Thymus (tissue), 14 donors: ENCODE data around the gene PRPF40B. TPM values are rescaled to one million over a fixed set of nuclear protein-coding genes. Genes with fewer than 3 reads are reported as not detected.
A peak's percentile ranks its signal among the peaks of the same experiment; 100 is the strongest.

Experiments used
- DNase-seq, 9 donors: peaks; one replicate each; pipeline ENCODE4 v3.0.0-alpha.2; 2013; ENCODE audit warnings: low spot score in 9 of 9, low read depth in 6 of 9, missing footprints in 1 of 9
- H3K27ac ChIP-seq, 2 donors: one replicate each; pipeline ENCODE4 v1.5.1; 2013; ENCODE audit warnings: control low read depth in 1 of 2, low read depth in 1 of 2, low read length in 1 of 2, mild to moderate bottlenecking in 1 of 2, moderate library complexity in 1 of 2
- H3K27me3 ChIP-seq, 2 donors: one replicate each; pipeline ENCODE4 v1.5.1; 2013; ENCODE audit warnings: low read length in 1 of 2; ENCODE audit not compliant: control insufficient read depth in 2 of 2, insufficient read depth in 1 of 2
- H3K36me3 ChIP-seq, 2 donors: one replicate each; pipeline ENCODE4 v1.5.1; 2013; ENCODE audit warnings: low read length in 1 of 2, mild to moderate bottlenecking in 1 of 2, moderate library complexity in 1 of 2; ENCODE audit not compliant: control insufficient read depth in 2 of 2, insufficient read depth in 2 of 2
- H3K4me1 ChIP-seq, 2 donors: one replicate each; pipeline ENCODE4 v1.5.1; 2013; ENCODE audit warnings: low read length in 2 of 2; ENCODE audit not compliant: control insufficient read depth in 2 of 2, insufficient read depth in 2 of 2
- H3K4me3 ChIP-seq, 2 donors: one replicate each; pipeline ENCODE4 v1.5.1; 2013; ENCODE audit warnings: low read length in 2 of 2, control low read depth in 1 of 2, mild to moderate bottlenecking in 1 of 2
- H3K9me3 ChIP-seq, 2 donors: one replicate each; pipeline ENCODE4 v1.5.1; 2013; ENCODE audit warnings: low read length in 1 of 2, mild to moderate bottlenecking in 1 of 2; ENCODE audit not compliant: control insufficient read depth in 2 of 2, insufficient read depth in 1 of 2
- WGBS: extraction: QIAGEN DNeasy Blood & Tissue Kit; methylation state at CpG from one replicate; pipeline ENCODE4 v1.1.7; 2013; 5-methylcytosine and 5-hydroxymethylcytosine counted together
- long read RNA-seq, 10 donors: transcript quantifications; one replicate each; lab custom pipeline, GENCODE V29; 2026
- polyA plus RNA-seq: library from polyadenylated mRNA; stranded (reverse); fragments of 200-250 nt; gene quantifications from one replicate; pipeline ENCODE4 v1.2.3, GENCODE V29; 2013
- total RNA-seq: library from RNA; stranded (reverse); fragments of 120-200 nt; gene quantifications from one replicate; pipeline ENCODE4 v1.2.4, GENCODE V29; 2013
- donor health status: healthy.

PRPF40B gene
- 4.9 TPM for total RNA-seq
- 16.6 TPM for polyA plus RNA-seq
- long read RNA-seq, donor 1: 0 reads
- long read RNA-seq, donor 2: 0 reads
- long read RNA-seq, donor 3: 0 reads
- long read RNA-seq, donor 4: 0 reads
- long read RNA-seq, donor 5, partial matches to known transcripts: 5 of 5 reads
- long read RNA-seq, donor 5, other reads (novel, unspliced or antisense): 0 of 5 reads
- long read RNA-seq, donor 6: 0 reads
- long read RNA-seq, donor 7: 0 reads
- long read RNA-seq, donor 8: 0 reads
- long read RNA-seq, donor 9: 0 reads
- long read RNA-seq, donor 10: 0 reads

DNA sequence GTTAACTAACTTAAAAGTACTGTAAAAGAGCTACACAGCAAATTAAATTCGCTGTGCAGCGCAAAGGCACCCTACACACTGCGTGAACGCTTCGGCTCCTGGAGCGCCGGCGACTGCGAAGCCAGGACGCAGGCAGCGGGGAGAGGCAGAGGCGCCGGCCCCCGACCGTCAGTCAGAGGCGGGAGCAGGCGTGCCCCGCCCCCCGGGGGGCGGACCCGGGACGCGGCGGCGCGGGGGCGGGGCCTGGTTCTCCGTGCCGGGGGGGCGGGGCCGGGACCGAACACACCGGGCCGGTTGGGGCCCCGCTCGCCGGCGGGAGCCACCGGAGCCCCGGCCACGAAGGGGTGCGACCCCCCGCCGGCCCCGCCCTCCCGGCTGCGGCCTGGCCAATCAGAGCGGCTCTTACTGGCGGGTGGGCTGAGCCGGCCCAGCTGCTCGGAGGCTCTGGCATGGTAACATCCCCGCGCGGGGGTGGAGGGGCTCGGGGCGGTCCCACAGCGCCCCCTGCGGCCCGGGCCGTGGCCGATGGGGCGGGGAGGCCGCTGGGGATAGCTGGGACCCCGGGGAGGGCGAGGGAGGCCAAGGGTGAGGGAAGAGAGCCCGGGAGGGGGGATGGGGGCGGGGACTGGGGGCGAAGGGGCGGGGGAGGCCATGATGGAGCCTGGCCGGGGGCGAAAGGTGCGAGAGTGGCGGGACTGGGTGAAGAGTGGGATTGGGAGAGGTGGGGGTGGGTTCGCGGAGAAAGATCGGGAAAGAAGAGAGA is at the start of gene PRPF40B:
Gene PRPF40B (plus strand): TSS at position 420 of the 763 bp plus-strand sequence. CDS start 30 bp downstream, at position 450.
- Histone ChIP-seq H3K4me3 (peak within 1 kb of the TSS; percentile 63 to 67), H3K27me3 (peaks cover 4 to 39% of the 10 kb centered on the region in 2 donors), H3K36me3 (no peaks in the 10 kb centered on the region), H3K9me3 (peaks cover 0 to 2% of the 10 kb centered on the region in 2 donors), H3K27ac (peak within 1 kb of the TSS; percentile 64 to 89), H3K4me1 (peaks cover 12 to 25% of the 10 kb centered on the region in 2 donors)
- DNase-seq: peak in 8 of 9 donors; percentile 49 to 91 (median 75)
- WGBS: 3% methylated on average over 76 of the region's 76 CpGs

DNA sequence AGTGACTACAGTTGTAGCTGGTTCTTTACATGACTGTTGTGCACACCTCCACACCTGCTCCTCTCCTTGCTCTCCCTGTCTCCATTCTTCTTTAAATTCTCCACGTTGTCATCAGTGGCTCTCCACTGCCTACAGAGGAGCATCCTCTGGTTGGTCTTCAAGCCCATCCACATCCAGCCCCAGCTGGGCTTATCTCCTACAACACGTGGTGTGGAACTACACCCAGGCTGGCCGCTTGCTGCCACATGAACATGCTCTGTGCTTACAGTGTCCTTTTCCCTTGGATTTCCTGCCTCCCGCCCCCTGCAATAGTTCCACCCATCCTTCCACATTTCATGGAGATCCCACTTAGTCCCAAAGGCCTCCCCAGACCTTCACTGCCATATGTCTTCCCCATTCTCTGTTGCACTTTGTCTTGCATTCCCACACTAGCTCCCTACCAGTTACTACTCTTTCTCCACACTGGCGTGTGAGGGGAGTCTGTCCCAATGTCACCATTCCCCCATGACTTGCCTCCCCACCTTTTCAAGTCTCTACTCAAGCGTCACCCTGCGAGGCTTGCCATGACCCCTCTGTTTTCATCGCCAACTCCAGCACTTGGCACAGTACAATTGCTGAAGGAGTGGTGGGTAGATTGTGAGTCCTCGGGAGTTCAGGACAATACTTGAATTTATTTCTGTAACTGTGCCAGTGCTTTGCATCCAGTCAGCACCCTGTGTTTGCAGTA is 45.6 kb upstream of the PRPF40B start:
- WGBS: 95% methylated on average over 9 of the region's 9 CpGs
- no peak for DNase-seq
- H3K27me3 ChIP-seq: no peaks in the 10 kb centered on the region
- H3K9me3 ChIP-seq: no peaks in the 10 kb centered on the region
- no peak overlapping the region for H3K27ac ChIP-seq
- H3K4me1 ChIP-seq: peaks cover 0 to 3% of the 10 kb centered on the region in 2 donors
- H3K4me3 ChIP-seq: no peak overlapping the region
- H3K36me3 ChIP-seq: no peaks in the 10 kb centered on the region

DNA sequence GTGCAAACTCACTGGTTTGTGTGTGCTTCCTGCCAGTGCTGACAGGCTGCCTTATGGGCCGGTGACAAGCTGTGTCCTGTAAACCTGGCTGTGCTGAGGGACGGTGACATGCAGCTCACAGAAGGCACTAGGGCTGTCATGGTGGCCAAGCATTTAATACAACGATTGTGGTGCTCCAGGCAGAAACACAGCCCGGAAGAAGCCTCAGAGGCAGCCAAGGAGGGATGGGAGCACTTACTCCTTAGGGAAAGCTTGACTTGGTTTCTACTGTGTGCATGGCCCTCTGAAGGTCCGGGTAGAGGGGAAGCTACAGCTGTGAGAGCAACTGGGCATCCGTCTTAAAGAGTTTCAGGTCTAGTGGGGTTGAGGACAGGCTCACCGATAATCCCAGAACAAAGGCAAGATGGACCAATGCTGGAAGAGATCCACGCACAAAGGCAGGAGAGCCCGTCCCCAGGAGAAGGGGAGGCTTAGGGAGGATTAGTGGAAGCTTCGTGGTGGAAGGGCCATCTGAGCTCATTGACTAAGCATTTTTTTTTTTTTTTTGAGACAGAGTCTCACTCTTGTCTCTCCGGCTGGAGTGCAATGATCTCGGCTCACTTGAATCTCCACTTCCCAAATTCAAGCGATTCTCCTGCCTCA is 44.8 kb upstream of the PRPF40B start:
- Histone ChIP-seq H3K36me3 (peaks cover 0 to 3% of the 10 kb centered on the region in 2 donors), H3K27ac (no peak overlapping the region), H3K4me1 (peaks cover 0 to 3% of the 10 kb centered on the region in 2 donors), H3K4me3 (no peak overlapping the region), H3K9me3 (no peaks in the 10 kb centered on the region), H3K27me3 (no peaks in the 10 kb centered on the region)
- WGBS: 96% methylated on average over 13 of the region's 13 CpGs
- DNase-seq: no peak

DNA sequence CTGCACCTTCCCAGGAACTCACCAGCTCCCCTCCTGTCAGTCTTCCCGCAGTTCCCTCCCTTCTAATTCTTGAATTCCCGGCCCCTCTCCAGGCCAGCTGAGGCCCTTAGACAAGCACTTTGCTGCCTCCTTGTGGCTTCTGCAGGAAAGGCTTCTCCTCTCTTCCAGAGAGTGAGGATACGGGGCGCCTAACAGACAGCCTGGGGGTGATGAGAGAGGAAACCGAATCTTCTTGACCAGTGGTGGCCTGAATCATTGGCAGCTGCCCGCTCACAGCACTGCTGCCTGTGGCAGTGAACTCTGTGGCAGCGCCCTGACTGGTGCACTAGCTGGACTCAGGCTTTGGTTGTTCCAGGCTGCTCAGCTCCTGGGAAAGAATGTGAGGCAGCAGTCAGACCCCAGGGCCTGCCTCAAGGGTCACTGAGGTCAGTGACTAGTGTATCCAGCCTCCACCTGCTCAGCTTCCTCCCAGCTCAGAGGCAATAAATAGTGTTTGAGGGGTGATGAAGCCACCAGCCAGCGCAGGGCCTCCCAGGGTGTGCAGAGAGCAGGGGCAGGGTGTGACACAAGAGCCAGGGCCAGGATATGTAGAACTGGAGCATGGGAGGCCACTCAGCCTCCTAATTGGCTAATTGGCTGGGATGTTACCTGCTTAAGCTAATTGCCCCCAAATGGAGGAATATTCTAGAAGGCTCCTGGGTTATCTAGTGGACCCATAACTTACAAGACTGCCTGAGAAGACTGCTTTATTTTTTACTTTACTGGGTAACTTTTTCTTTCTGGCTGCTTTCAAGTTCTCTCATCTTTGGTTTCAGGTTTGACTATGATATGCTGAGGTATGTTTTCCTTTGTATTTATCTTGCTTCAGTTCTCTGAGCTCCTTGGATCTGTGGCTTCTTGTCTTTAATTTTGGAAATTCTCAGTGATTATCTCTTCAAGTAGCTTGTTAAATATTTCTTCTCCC is 42.5 kb upstream of the PRPF40B start:
- H3K9me3 ChIP-seq: no peaks in the 10 kb centered on the region
- peaks cover 0 to 3% of the 10 kb centered on the region in 2 donors for H3K4me1 ChIP-seq
- peaks cover 0 to 7% of the 10 kb centered on the region in 2 donors for H3K36me3 ChIP-seq
- 68% methylated on average over 8 of the region's 8 CpGs for WGBS
- H3K27ac ChIP-seq: no peak overlapping the region
- no peaks in the 10 kb centered on the region for H3K27me3 ChIP-seq
- DNase-seq: peak; percentile 24 to 74 (median 44)
- H3K4me3 ChIP-seq: no peak overlapping the region

DNA sequence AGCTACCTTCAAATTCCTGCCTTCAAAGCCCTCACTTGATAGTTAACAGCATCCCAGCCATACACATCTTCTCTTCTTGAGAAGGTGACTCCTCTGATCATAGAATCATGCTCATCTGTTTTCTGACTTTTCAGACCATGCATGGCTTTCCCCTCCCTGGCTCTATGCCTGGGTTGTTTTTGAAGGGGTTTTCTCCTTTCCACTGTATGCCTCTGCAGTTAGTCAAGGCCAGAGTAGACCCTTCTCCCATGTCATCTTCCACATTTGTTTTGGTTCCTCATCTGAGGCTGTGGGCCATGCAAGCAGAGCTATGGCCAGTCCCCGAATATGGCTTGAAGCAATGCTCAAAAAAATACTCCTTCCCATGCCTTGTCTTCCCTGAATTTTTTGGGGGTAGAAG is 41.2 kb upstream of the PRPF40B start:
- H3K36me3 ChIP-seq: peaks cover 0 to 7% of the 10 kb centered on the region in 2 donors
- no peak overlapping the region for H3K4me3 ChIP-seq
- no peaks in the 10 kb centered on the region for H3K27me3 ChIP-seq
- 93% methylated on average over 1 of the region's 1 CpG for WGBS
- no peak overlapping the region for H3K27ac ChIP-seq
- no peaks in the 10 kb centered on the region for H3K9me3 ChIP-seq
- peaks cover 0 to 3% of the 10 kb centered on the region in 2 donors for H3K4me1 ChIP-seq
- no peak for DNase-seq

DNA sequence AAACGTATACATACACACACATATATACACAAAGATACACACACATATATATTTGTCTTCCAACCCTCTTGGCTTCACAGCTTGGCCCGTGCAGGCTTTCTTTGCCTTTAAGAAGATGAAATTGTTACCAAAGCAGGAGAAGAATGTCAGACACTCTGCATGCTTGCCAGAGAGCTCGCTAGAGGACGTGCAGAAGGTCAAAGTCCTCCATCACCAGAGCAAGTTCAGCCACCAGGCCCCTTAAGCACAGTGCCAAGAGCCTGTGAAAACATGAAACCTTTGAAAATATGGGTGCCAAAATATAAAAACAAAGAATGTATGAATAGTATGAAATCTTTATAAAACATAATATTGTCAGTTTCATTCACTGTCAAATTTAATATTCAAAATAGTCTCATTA is 40.5 kb upstream of the PRPF40B start:
- Histone ChIP-seq H3K27me3 (no peaks in the 10 kb centered on the region), H3K4me3 (no peak overlapping the region), H3K9me3 (no peaks in the 10 kb centered on the region), H3K4me1 (peaks cover 0 to 3% of the 10 kb centered on the region in 2 donors), H3K36me3 (peaks cover 0 to 7% of the 10 kb centered on the region in 2 donors), H3K27ac (no peak overlapping the region)
- no peak for DNase-seq
- WGBS: 94% methylated on average over 4 of the region's 4 CpGs

DNA sequence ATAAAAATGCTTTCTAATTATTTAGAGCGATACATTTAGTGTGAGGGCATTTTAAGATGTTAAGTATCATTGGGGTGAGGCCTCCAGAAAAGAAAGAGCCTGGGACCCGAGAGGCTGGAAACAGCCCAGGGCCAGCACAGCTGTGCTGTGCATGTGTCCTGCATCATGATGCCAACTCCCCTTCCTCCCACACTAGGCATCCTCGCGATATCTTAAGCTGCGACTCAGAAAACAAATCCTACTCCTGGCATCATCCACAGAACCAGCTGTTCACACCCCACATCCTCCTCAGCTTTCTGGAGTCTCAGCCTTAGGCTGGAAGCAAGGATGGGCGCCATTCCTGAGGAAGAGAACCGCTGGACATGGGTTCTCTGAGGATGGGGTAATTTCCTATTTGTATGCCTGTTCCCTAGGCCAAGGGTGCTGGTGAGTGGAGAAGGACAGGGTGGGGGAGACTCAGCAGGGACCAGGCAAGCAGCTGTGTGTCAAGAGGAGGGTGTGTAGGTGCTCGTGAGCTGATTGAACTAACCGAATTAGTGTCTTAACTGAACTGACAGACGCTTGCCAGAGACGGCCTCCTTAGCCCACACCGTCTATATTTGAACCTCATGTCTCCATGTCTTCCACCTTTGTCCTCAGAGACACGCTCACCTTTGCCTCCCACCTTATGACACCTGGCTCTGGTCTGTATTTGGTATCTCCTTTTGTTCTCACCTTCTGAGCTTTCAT is 39.8 kb upstream of the PRPF40B start:
- Histone ChIP-seq H3K36me3 (peaks cover 0 to 7% of the 10 kb centered on the region in 2 donors), H3K27me3 (no peaks in the 10 kb centered on the region), H3K27ac (no peak overlapping the region), H3K4me1 (peaks cover 0 to 3% of the 10 kb centered on the region in 2 donors), H3K9me3 (peaks cover 0 to 4% of the 10 kb centered on the region in 2 donors), H3K4me3 (no peak overlapping the region)
- no peak for DNase-seq
- 98% methylated on average over 13 of the region's 13 CpGs for WGBS
